NCI-H510A treated with DMSO at 0.1 percent for 48 hours (cell line): ENCODE data around the gene CCL23.
"Not testable (repeated sequence)": the region's sequence is repeated elsewhere in the genome, so short reads cannot be mapped to it uniquely, and the experiment has no call there.

ENCODE experiments used
- DNase-seq: peaks from one replicate; lab custom pipeline; 2025; lab: John Stamatoyannopoulos, UW

CCL23 gene

GRCh38 chr17:36017799-36018198 lies at the start of gene CCL23:
CCL23 (minus strand) TSS chr17:36017972; CDS start chr17:36017897, 75 bp downstream.
- no peak for DNase-seq

GRCh38 chr17:36066365-36066985 lies 48.7 kb upstream of the CCL23 start:
- DNase-seq, result no peak

GRCh38 chr17:36063786-36064541 lies 46.2 kb upstream of the CCL23 start, which contains the start of gene CCL18:
CCL18 (plus strand) TSS chr17:36064272; CDS start chr17:36064343, 71 bp downstream.
- DNase-seq, result no peak

GRCh38 chr17:36060816-36061215 lies 43.0 kb upstream of the CCL23 start:
- no peak for DNase-seq

GRCh38 chr17:36059406-36059805 lies 41.6 kb upstream of the CCL23 start:
- no peak for DNase-seq

- no peak for DNase-seq
Observed at GRCh38 chr17:36057911-36058310, 40.1 kb upstream of the CCL23 start.

- no peak for DNase-seq
Observed at GRCh38 chr17:36055921-36056520, 38.2 kb upstream of the CCL23 start.

GRCh38 chr17:36055171-36055570 lies 37.4 kb upstream of the CCL23 start:
- DNase-seq, result no peak

- DNase-seq, result no peak
Observed at GRCh38 chr17:36049643-36050042, 31.9 kb upstream of the CCL23 start.

GRCh38 chr17:36048066-36048465 lies 30.3 kb upstream of the CCL23 start:
- DNase-seq, result no peak

- DNase-seq, result no peak
Observed at GRCh38 chr17:36036235-36036634, 18.5 kb upstream of the CCL23 start.

GRCh38 chr17:36034127-36034526 lies 16.4 kb upstream of the CCL23 start:
- no peak for DNase-seq

GRCh38 chr17:36030956-36031355 lies 13.2 kb upstream of the CCL23 start:
- no peak for DNase-seq

GRCh38 chr17:36027761-36028160 lies 10.0 kb upstream of the CCL23 start:
- DNase-seq, result no peak

GRCh38 chr17:36024106-36024869 lies 6.5 kb upstream of the CCL23 start:
- no peak for DNase-seq

GRCh38 chr17:36019423-36019822 lies 1.7 kb upstream of the CCL23 start:
- no peak for DNase-seq

GRCh38 chr17:36016555-36016954 lies 1.2 kb downstream of the CCL23 start:
- DNase-seq, result no peak

GRCh38 chr17:36015895-36016294 lies 1.9 kb downstream of the CCL23 start:
- DNase-seq, result not testable (repeated sequence)

GRCh38 chr17:36014946-36015345 lies 2.8 kb downstream of the CCL23 start:
- DNase-seq, result no peak

GRCh38 chr17:36011201-36011600 lies 6.6 kb downstream of the CCL23 start:
- no peak for DNase-seq

GRCh38 chr17:36008998-36009665 lies 8.6 kb downstream of the CCL23 start:
- DNase-seq, result no peak

GRCh38 chr17:36004594-36005108 lies 13.1 kb downstream of the CCL23 start:
- no peak for DNase-seq
